ENCODE measurements around the gene HAO2.

HAO2 gene

GRCh38 chr1:119430486-119430885, 61.9 kb downstream of the HAO2 start:
- no peaks in the 10 kb centered on the region for H3K36me3 ChIP-seq (ENCODE audit: control insufficient read depth, insufficient read depth, low read length)
- no peaks in the 10 kb centered on the region for H3K9me3 ChIP-seq (ENCODE audit: control insufficient read depth, insufficient read depth, low read depth, low read length)
- no peak overlapping the region for H3K9ac ChIP-seq (ENCODE audit: low read length)
- no peaks in the 10 kb centered on the region; the same call in 1 of the 2 replicates for H3K27me3 ChIP-seq (ENCODE audit: control insufficient read depth, insufficient read depth, low read length)
- H3K27ac ChIP-seq (ENCODE audit: low read depth, low read length) = no peak overlapping the region
- peaks cover 7% of the 10 kb centered on the region; the same call in 1 of the 2 replicates for H3K4me1 ChIP-seq (ENCODE audit: control insufficient read depth, insufficient read depth, low read length)
- no peak overlapping the region for H3K4me3 ChIP-seq (ENCODE audit: low read depth, low read length)

GRCh38 chr1:119431836-119432235, 63.3 kb downstream of the HAO2 start:
- Histone ChIP-seq H3K9me3 (ENCODE audit: control insufficient read depth, insufficient read depth, low read depth, low read length) (no peaks in the 10 kb centered on the region), H3K9ac (ENCODE audit: low read length) (no peak overlapping the region), H3K27me3 (ENCODE audit: control insufficient read depth, insufficient read depth, low read length) (no peaks in the 10 kb centered on the region; the same call in 1 of the 2 replicates), H3K4me1 (ENCODE audit: control insufficient read depth, insufficient read depth, low read length) (peaks cover 7% of the 10 kb centered on the region; the same call in 1 of the 2 replicates), H3K4me3 (ENCODE audit: low read depth, low read length) (no peak overlapping the region), H3K36me3 (ENCODE audit: control insufficient read depth, insufficient read depth, low read length) (no peaks in the 10 kb centered on the region), H3K27ac (ENCODE audit: low read depth, low read length) (no peak overlapping the region)

- H3K4me1 ChIP-seq (ENCODE audit: control insufficient read depth, insufficient read depth, low read length) = peaks cover 7% of the 10 kb centered on the region; the same call in 1 of the 2 replicates
- no peaks in the 10 kb centered on the region for H3K9me3 ChIP-seq (ENCODE audit: control insufficient read depth, insufficient read depth, low read depth, low read length)
- no peak overlapping the region for H3K27ac ChIP-seq (ENCODE audit: low read depth, low read length)
- H3K27me3 ChIP-seq (ENCODE audit: control insufficient read depth, insufficient read depth, low read length) = no peaks in the 10 kb centered on the region
- no peak overlapping the region for H3K4me3 ChIP-seq (ENCODE audit: low read depth, low read length)
- no peaks in the 10 kb centered on the region for H3K36me3 ChIP-seq (ENCODE audit: control insufficient read depth, insufficient read depth, low read length)
- H3K9ac ChIP-seq (ENCODE audit: low read length) = no peak overlapping the region
These were observed 66.5 kb downstream of the HAO2 start for GRCh38 chr1:119435052-119435451.

GRCh38 chr1:119438761-119439160, 70.2 kb downstream of the HAO2 start:
- H3K4me3 ChIP-seq (ENCODE audit: low read depth, low read length) = no peak overlapping the region
- H3K36me3 ChIP-seq (ENCODE audit: control insufficient read depth, insufficient read depth, low read length) = no peaks in the 10 kb centered on the region
- no peak overlapping the region for H3K9ac ChIP-seq (ENCODE audit: low read length)
- no peaks in the 10 kb centered on the region for H3K27me3 ChIP-seq (ENCODE audit: control insufficient read depth, insufficient read depth, low read length)
- H3K27ac ChIP-seq (ENCODE audit: low read depth, low read length) = no peak overlapping the region
- H3K4me1 ChIP-seq (ENCODE audit: control insufficient read depth, insufficient read depth, low read length) = no peaks in the 10 kb centered on the region; the same call in 1 of the 2 replicates
- no peaks in the 10 kb centered on the region for H3K9me3 ChIP-seq (ENCODE audit: control insufficient read depth, insufficient read depth, low read depth, low read length)

GRCh38 chr1:119440721-119441307, 72.2 kb downstream of the HAO2 start:
- no peak overlapping the region for H3K27ac ChIP-seq (ENCODE audit: low read depth, low read length)
- H3K36me3 ChIP-seq (ENCODE audit: control insufficient read depth, insufficient read depth, low read length) = no peaks in the 10 kb centered on the region
- H3K27me3 ChIP-seq (ENCODE audit: control insufficient read depth, insufficient read depth, low read length) = no peaks in the 10 kb centered on the region
- no peak overlapping the region for H3K4me3 ChIP-seq (ENCODE audit: low read depth, low read length)
- H3K9me3 ChIP-seq (ENCODE audit: control insufficient read depth, insufficient read depth, low read depth, low read length) = no peaks in the 10 kb centered on the region
- no peak overlapping the region for H3K9ac ChIP-seq (ENCODE audit: low read length)
- H3K4me1 ChIP-seq (ENCODE audit: control insufficient read depth, insufficient read depth, low read length) = no peaks in the 10 kb centered on the region; the same call in 1 of the 2 replicates

GRCh38 chr1:119442756-119443155, 74.2 kb downstream of the HAO2 start:
- no peak overlapping the region for H3K27ac ChIP-seq (ENCODE audit: low read depth, low read length)
- no peak overlapping the region for H3K4me3 ChIP-seq (ENCODE audit: low read depth, low read length)
- H3K27me3 ChIP-seq (ENCODE audit: control insufficient read depth, insufficient read depth, low read length) = no peaks in the 10 kb centered on the region
- no peak overlapping the region for H3K9ac ChIP-seq (ENCODE audit: low read length)
- H3K4me1 ChIP-seq (ENCODE audit: control insufficient read depth, insufficient read depth, low read length) = no peaks in the 10 kb centered on the region; the same call in 1 of the 2 replicates
- H3K36me3 ChIP-seq (ENCODE audit: control insufficient read depth, insufficient read depth, low read length) = no peaks in the 10 kb centered on the region
- no peaks in the 10 kb centered on the region for H3K9me3 ChIP-seq (ENCODE audit: control insufficient read depth, insufficient read depth, low read depth, low read length)

Data from HUES6 (cell line).